ENCODE data around the gene IGSF9B. TPM values are rescaled to one million over a fixed set of nuclear protein-coding genes. Genes with fewer than 3 reads are reported as not detected.

The IGSF9B gene
- total and polyA plus RNA-seq, 4 donors, result 0.72 to 19.5 (median 4.0) TPM

DNA sequence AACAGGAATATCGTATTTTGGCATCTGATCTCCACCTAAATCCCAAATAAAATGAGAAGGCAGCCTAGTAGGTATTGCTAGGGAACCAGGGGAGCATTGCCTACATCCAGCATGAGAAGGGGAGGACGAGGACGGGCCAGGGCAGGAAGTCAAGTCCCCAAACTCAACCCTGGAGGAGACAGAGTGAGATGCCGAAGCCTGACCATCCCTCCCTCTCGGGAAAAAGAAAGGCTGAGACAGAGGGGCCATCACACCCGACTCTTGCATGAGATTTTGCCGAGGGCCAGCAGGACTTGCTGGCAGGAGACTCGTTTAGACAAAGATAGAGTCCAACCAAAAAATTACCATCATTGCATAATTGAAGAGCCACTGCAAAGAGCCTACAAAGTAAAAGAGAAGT lies 61.2 kb downstream of the IGSF9B start:
- Histone ChIP-seq H3K27me3 (ENCODE audit: control insufficient read depth in 3 of 3, insufficient read depth in 3 of 3, low read length in 2 of 3) (no peaks in the 10 kb centered on the region), H3K9me3 (ENCODE audit: control insufficient read depth in 4 of 4, insufficient read depth in 3 of 4, low read length in 3 of 4) (no peaks in the 10 kb centered on the region), H3K4me1 (ENCODE audit: control insufficient read depth in 5 of 5, insufficient read depth in 5 of 5, low read length in 5 of 5) (peaks cover 0 to 7% (median 0%) of the 10 kb centered on the region in 5 donors), H3K9ac (ENCODE audit: insufficient read depth in 1 of 2, low read length in 2 of 2) (no peak overlapping the region), H3K27ac (ENCODE audit: low read depth in 1 of 2, low read length in 1 of 2) (no peak overlapping the region), H3K36me3 (ENCODE audit: control insufficient read depth in 4 of 4, insufficient read depth in 4 of 4, low read length in 4 of 4) (no peaks in the 10 kb centered on the region), H3K4me3 (no peak overlapping the region)
- TF ChIP-seq, protein P1, sequence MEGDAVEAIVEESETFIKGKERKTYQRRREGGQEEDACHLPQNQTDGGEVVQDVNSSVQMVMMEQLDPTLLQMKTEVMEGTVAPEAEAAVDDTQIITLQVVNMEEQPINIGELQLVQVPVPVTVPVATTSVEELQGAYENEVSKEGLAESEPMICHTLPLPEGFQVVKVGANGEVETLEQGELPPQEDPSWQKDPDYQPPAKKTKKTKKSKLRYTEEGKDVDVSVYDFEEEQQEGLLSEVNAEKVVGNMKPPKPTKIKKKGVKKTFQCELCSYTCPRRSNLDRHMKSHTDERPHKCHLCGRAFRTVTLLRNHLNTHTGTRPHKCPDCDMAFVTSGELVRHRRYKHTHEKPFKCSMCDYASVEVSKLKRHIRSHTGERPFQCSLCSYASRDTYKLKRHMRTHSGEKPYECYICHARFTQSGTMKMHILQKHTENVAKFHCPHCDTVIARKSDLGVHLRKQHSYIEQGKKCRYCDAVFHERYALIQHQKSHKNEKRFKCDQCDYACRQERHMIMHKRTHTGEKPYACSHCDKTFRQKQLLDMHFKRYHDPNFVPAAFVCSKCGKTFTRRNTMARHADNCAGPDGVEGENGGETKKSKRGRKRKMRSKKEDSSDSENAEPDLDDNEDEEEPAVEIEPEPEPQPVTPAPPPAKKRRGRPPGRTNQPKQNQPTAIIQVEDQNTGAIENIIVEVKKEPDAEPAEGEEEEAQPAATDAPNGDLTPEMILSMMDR (IDR thresholded peaks at IDR 0.05; ENCODE audit: control extremely low read depth, extremely low read depth), result no peak
- DNase-seq (no peak), ATAC-seq (ENCODE audit: insufficient read depth, low FRiP score) (no peak)
- WGBS, 2 donors, result 45 to 50% methylated on average over 8 of the region's 8 CpGs

DNA sequence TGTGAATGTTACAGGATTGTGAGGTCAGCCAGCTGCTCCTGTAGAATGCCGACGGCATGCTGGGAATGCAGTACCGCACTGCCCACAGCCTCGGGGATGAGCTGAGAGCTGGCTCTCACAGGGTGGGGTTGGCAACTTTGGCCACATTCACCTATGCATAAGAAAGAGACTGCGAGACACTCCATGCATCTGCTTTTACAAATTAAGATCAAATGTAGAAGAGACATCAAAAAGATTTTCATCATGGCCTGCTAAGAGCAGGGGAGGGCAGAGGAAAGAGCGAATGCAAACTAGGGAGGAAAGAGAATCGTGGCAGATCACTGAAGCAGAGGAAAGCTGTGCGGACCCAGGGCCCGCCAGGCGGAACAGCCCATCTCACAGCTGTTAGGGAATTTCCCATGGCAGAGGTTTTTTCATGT lies 61.7 kb downstream of the IGSF9B start:
- 47 to 56% methylated on average over 10 of the region's 10 CpGs for WGBS, 2 donors
- ATAC-seq (ENCODE audit: insufficient read depth, low FRiP score), result no peak

DNA sequence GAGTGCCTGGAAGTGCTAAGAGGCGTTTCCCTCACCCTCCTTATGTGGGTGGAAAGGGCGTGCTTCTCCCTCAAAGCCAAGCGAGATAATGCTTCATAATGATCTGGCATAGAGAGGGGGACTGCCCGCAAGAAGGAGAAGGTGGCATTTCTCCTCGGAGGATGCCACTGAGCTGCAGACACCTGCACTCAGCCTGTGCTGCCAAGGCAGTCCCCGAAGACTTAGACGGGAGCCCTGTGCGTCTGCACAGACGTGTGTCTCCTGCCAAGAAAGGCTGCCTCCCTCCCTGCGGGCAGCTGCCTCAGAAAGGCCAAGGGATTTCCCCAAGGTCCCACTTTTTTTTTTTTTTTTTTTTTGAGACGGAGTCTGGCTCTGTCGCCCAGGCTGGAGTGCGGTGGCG lies 63.4 kb downstream of the IGSF9B start:
- 82 to 85% methylated on average over 14 of the region's 14 CpGs for WGBS, 2 donors
- H3K9ac ChIP-seq (ENCODE audit: insufficient read depth in 1 of 2, low read length in 2 of 2), result no peak overlapping the region
- TF ChIP-seq, protein P1 (IDR thresholded peaks at IDR 0.05; ENCODE audit: control extremely low read depth, extremely low read depth), result no peak
- ATAC-seq (ENCODE audit: insufficient read depth, low FRiP score), result no peak
- no peaks in the 10 kb centered on the region for H3K36me3 ChIP-seq (ENCODE audit: control insufficient read depth in 4 of 4, insufficient read depth in 4 of 4, low read length in 4 of 4)
- DNase-seq, result no peak
- no peaks in the 10 kb centered on the region for H3K9me3 ChIP-seq (ENCODE audit: control insufficient read depth in 4 of 4, insufficient read depth in 3 of 4, low read length in 3 of 4)
- peaks cover 0 to 4% (median 0%) of the 10 kb centered on the region in 3 donors for H3K27me3 ChIP-seq (ENCODE audit: control insufficient read depth in 3 of 3, insufficient read depth in 3 of 3, low read length in 2 of 3)
- H3K4me3 ChIP-seq, result no peak overlapping the region
- no peak overlapping the region for H3K27ac ChIP-seq (ENCODE audit: low read depth in 1 of 2, low read length in 1 of 2)
- H3K4me1 ChIP-seq (ENCODE audit: control insufficient read depth in 5 of 5, insufficient read depth in 5 of 5, low read length in 5 of 5), result peaks cover 0 to 7% (median 0%) of the 10 kb centered on the region in 5 donors

More for the DNA sequence above, 61.7 kb downstream of the IGSF9B start:
- Histone ChIP-seq H3K4me3 (no peak overlapping the region), H3K9me3 (ENCODE audit: control insufficient read depth in 4 of 4, insufficient read depth in 3 of 4, low read length in 3 of 4) (no peaks in the 10 kb centered on the region), H3K9ac (ENCODE audit: insufficient read depth in 1 of 2, low read length in 2 of 2) (no peak overlapping the region), H3K27me3 (ENCODE audit: control insufficient read depth in 3 of 3, insufficient read depth in 3 of 3, low read length in 2 of 3) (no peaks in the 10 kb centered on the region), H3K4me1 (ENCODE audit: control insufficient read depth in 5 of 5, insufficient read depth in 5 of 5, low read length in 5 of 5) (peaks cover 0 to 7% (median 0%) of the 10 kb centered on the region in 5 donors), H3K27ac (ENCODE audit: low read depth in 1 of 2, low read length in 1 of 2) (no peak overlapping the region), H3K36me3 (ENCODE audit: control insufficient read depth in 4 of 4, insufficient read depth in 4 of 4, low read length in 4 of 4) (no peaks in the 10 kb centered on the region)
- TF ChIP-seq, protein P1 (IDR thresholded peaks at IDR 0.05; ENCODE audit: control extremely low read depth, extremely low read depth), result no peak
- peak in 2 of 3 donors; percentile 11 to 22 for DNase-seq
